Non-pigmented ciliary epithelial cell (primary cell): ENCODE results near the gene PEX7.
"Not testable (repeated sequence)": the region's sequence is repeated elsewhere in the genome, so short reads cannot be mapped to it uniquely, and the experiment has no call there.

Source experiments
- DNase-seq: peaks from one replicate; pipeline ENCODE4 v3.0.0-alpha.2; 2010; ENCODE audit warnings: low read depth

The PEX7 gene, protein sequence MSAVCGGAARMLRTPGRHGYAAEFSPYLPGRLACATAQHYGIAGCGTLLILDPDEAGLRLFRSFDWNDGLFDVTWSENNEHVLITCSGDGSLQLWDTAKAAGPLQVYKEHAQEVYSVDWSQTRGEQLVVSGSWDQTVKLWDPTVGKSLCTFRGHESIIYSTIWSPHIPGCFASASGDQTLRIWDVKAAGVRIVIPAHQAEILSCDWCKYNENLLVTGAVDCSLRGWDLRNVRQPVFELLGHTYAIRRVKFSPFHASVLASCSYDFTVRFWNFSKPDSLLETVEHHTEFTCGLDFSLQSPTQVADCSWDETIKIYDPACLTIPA

DNA sequence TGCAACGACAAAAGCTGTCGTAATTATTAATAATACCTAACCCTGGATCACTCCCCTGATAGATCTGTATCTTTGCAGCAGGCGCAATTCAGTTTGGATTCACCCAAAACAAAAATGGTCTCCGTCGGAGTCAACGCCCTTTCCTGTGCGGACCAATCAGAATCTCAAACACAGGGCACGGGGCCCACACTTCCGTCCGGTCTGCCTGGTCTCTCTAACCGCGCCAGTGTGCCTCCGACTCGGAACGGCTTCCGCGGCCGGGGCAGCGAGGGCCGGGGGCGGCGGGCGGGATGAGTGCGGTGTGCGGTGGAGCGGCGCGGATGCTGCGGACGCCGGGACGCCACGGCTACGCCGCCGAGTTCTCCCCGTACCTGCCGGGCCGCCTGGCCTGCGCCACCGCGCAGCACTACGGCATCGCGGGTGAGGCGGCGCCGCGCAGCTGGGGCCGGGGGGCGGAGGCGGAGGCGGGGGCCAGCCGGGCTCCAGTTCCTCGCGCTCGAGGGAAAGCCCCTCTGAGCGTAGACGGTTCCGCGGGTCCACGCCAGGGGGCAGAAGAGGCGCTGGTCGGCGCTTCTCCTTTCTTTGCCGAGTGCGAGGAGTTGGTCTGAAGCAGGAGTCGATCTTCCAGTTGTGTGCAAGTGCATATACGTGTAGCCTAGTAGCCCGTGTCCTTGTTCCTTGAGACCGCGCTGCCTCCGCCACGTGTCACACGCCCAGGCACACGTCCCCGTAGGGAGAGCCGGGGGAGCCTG is at the start of gene PEX7:
Gene PEX7, plus strand, starts transcription at position 217 of the 752 bp plus-strand sequence. Its CDS starts 74 bp downstream, at position 291.
- peak; percentile 73 for DNase-seq

DNA sequence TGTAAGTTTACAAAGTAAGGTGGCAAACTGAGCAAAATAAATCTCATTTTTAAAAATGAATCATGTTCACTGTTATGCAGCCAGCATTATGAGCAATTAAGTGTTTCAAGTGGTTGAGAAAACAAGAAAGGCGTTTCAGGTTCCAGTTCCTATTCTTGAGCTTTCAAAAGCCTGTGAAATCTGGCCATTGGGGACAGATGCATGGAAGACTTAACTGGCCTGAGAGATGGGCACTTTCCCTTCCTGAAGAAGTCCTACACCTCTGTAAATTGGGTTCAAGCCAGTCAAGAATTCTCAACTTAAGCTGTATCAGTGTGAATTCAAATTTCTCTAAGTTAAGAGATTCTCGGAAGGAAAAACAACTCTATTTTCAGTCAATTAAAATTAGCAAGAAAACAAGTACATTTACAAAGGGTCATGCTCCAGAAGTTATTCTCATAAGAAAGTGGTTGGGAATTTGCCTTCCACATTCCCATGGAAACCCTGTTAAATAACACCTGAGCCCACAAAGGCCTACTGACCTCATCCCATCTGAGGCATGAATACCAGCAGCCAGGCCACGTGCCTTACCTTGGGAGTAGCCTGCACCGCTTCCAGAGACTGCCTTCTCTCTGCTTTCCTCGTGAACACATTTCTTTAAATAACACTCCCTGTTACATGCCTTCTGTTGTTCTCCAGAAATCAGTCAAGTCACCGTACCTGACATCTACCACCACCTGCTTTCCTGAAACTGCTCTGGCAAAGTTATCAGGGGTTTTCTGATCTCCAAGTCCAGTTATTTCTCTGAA is 49.5 kb upstream of the PEX7 start:
- DNase-seq = no peak

DNA sequence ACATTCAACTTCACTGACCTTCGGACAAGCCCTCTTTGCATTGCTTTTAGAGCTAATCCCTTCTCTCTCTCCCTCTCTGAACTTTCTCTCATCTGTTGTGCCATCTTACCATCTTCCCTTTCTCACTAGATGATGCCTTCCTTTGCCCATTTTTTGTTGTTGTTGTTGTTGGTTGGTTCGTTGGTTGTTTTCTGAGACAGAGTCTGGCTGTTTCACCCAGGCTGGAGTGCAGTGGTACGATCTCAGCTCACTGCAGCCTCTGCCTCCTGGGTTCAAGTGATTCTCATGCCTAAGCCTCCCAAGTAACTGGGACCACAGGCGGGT is 49.0 kb upstream of the PEX7 start:
- no peak for DNase-seq

DNA sequence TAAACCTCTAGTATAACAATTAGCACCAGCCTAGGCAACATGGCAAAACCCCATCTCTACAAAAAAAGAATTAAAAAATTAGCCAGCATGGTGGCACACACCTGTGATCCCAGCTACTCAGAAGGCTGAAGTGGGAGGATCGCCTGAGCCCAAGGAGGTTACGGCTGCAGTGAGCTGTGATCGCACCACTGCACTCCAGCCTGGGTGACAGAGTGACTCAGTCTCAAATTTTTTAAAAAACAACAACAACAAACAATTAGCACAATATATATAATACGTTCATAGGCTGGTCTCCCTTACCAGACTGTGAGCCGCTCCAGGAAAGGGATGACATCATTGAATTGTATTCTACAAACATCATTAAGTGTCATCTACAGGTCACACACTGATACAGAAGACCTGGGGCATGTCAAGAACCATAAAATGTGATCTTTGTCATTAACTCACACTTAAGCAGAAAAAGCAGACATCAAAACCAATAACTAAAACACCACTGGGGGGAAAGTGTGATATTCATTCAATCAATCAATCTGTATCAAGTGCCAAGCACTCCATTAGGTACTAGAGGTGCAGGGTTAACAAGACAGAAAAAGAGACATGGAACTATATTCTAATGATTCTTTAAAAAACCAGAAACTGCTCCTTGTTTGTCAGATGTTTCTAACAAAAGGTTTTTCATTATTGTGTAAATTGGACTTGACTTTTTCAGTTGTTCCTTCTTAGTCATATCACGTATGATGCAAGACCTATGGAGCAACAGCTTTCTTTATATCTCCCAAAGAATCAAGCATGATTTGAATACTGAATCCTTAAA is 48.0 kb upstream of the PEX7 start:
- no peak for DNase-seq

DNA sequence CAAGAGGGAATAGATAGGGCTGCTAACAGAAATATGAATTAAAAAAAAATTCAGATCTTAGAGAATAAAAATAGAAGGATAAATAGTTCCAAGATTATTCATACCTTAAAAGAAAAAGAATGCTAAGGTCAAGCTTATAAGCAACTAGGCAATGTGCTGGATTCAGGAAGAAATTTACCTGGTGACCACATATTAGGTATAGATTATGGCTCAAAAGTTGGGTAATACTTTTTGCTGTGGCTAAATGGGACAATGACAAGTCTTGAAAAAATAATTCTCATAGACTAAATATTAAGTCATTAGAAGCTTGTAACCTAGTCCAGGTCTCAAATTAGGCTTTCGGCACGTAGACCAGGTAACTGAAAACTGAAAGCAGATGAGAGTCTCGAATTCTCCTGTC is 47.3 kb upstream of the PEX7 start:
- DNase-seq = no peak

DNA sequence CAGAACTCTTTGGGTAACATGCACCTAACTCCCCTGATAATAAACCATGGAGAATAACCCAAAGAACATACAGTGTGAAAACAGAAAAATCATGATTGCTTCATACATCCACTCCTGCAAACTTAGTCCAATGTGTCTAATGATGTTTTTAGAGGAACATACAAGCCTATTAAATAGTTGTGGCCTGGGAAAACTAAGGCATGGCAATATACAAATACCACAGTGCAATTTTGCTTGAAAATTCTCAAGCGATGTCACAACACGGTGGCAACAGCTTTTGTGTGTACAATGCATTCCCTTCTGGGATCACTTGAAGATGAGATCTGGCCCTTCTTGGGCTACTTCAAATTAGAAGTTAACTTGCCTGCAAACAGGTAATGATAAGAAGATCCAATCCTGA is 46.8 kb upstream of the PEX7 start:
- DNase-seq = no peak

DNA sequence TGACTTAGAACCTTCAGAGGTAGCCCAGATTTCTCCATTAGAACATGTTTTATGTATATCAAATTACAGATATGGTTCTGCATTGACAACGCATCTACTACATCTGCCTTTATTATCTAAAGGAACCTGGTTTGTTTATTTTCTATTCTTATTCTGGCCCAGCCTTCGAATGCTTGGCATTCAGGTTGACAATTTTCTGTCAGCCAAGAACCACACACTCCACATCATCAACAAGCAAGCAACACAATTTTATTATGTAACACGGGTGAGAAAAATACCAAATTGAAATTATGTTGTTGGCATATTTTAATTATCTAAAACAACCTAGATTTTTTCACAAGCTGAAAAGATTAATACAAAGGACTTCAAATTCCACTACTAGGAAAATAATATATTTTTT is 44.7 kb upstream of the PEX7 start:
- DNase-seq = no peak

DNA sequence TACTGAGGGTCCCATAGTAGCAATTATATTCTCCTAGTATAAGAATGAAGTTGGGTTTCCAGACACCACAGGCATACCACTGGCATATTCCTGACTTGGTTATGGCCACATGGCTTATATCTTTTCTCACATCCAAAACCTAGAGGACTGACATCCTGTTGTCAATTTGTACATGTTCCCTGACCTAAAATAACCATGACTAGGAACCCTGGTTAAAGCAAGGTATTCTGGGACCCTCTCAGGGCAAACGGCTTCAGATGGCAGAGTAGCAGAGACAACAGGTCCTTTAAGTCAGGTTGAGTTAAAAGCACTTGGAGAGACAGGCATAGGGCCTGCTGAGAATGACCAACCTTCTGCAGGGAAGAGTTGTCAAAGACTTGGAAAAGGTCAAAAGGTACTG is 42.7 kb upstream of the PEX7 start:
- no peak for DNase-seq

DNA sequence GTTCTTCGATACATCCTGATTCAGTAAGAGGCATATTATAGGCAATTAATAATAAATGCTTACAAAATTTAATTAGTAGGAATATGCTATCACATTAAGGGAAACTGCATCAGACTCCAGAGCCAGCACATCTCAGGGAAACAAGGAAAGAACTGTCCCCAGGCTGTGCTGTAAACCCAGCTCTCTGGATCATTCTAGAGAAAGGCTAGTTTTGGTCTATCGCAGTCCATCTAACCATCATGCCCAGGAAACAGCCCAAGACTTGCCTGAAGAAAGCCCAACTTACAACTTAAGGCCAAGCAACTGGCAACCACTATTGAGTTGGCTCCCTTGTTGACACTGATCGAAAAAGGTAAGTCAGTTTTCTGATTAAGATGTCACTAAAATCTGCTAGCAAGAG is 41.4 kb upstream of the PEX7 start:
- DNase-seq = no peak

DNA sequence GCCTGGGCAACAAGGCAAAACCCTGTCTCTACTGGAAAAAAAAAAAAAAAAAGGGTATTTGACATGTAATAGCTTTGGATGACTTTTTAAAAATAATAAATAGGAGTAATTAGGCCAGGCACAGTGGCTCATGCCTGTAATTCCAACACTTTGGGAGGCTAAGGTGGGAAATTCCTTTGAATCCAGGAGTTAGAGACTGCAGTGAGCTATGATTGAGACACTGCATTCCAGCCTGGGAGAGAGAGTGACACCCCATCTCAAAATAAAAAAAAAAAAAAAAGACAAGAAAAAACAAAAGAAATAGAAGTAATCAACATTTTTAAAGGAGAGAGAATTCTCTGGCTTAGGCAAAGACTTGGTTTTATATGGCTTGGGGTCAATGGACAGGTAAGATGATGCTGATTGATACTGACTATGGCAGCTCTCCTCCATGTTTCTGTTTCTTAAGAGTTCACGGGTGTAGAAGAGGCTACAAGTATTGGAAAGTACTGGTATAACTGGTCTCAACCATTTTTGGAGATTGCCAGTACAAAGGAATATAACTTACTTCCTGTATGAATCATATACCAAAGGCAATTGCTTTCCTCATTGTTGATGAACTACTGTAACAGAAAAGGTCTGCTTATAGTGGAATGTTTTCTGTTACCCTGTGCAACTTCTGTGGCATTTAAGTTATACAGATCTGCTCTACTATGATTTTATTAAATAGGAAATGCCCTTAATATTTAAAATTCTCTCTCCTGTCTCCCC is 40.2 kb upstream of the PEX7 start:
- peak; percentile 54 for DNase-seq

DNA sequence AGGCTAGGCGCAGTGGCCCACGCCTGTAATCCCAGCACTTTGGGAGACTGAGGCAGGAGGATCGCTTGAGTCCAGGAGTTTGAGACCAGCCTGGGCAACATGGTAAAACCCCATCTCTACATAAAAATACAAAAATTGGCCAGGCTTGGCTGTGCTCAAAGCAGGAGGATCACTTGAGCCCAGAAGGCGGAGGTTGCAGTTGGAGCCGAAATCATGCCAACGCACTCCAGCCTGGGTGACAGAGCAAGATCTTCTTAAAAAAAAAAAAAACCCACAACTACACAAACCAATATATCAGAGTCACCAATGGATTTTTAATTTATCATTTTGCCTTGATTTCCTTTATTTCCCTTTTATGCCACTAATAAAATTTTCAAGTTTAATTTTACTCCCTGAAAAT is 39.4 kb upstream of the PEX7 start:
- no peak for DNase-seq

DNA sequence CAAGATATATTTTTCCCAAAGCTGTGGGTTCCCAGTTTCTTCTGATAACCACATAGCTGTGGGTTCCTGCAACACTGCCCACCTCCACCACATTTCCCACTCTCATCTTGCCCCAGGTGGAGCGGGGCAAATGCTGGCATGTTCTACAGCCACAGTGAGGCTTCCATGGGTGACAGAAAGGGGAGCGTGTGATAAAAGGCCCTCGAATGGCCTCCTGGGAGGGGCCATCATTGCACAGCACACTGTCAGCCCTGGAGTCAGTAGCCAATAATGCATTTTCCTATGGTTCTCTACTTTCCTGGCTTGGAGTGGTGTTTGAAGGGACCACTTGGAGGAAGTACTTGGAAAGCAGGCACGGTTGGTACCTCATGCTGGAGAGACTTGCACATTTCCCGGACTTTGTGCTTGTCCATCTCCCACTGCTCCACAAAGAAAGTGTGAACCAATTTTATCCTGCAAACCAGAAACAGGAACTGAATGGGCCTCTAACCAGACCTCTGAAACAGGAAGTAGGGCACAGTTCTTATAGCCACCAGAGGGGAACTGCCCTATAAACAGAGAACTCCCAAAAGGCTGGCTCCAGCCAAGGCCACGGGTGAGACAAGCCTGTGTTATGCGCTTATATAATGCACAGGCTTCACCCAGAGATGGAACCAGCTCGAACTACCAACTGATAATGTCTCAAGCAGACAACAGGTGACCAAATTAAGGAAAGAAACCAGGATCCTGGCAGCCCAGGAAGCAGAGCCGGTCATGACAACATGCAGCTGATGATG is 38.7 kb upstream of the PEX7 start:
- DNase-seq = no peak

DNA sequence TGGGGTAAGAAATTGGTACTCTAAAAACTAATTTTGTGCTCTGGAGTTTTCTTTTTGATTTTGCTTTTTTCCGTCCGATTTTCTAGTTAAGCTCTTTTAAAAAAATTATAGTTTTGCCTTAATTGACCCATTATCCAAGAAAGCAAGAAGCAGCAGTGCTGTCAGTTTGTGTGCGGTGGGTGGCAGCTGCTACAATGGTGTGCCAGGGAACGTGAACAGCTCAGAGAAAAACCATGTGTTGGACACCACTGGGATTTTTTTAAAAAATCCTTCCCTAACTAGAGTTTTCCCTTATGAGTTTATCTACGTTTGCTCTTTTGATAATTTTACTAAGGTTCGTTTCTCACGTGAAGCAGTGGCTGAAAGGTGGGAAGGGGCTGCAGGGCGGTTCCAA is 38.1 kb upstream of the PEX7 start:
- DNase-seq = no peak

DNA sequence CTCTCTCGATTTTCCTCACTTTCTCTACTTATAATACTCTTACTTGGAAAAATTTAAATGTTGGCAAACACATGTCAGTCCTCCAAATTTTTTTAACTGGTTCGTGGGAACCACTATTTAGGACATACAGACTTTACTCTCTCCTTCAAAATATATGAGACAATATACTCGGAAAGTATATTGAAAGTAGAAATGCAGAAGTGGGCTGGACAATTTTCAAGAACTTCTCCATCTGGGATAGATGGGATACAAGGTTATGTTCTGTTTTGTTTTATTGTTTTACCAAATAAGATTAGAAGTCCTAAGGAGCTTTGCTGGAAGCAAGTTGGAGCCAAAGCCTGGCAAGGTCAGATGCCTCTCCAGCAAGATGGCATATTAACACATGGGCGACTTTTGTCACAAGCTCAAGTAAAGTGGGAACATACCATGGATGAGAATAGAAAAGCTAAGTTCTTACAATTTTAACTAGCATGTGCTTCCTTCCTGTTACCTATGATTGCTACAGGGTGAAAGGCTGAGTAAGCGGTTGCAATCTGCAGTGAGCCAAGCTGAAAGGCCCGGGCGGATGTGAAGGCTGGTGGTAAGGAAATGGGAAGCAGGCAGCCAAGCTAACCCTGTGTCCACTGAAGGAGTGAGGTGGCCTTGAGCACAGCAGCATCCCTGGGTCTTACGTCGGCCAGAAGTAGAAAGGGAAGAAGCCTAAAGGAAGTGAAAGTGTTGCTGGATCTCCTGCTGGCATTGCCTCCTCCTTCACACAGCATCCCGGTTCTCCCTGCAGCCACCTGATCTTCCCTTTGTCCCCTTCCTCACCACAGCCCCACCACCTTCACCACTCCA is 37.3 kb upstream of the PEX7 start:
- DNase-seq = no peak

DNA sequence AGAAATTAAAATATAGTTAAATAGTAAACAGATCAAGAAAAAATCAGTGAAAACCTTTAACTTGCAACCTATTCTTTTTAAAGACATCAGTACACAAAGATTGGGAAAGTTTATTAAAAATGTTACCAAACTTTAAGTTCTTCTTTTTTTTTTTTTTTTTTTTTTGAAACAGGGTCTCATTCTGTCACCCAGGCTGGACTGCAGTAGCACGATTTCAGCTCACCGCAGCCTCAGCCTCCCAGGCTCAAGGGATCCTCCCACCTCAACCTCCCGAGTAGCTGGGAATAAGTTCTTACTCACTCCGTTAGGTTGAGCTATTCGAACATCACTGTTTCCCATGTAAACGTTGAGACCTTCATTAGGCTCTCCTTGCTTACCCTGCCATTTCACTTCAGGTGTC is 35.7 kb upstream of the PEX7 start:
- no peak for DNase-seq

DNA sequence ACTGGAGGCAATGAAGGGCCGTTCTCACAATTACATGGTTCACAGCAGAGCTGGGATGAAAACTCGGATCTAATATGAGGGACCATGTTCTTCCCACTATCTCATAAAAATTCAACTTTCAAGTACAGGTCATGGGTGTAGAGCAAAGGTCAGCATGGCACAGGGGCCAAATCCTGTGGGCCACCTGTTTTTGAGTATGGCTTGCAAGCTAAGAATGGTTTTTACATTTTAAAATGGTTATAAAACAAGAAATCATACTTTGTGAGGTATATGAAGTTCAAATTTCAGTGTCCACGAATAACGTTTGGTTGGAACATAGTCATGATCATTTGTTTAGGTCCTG is 34.7 kb upstream of the PEX7 start:
- no peak for DNase-seq

DNA sequence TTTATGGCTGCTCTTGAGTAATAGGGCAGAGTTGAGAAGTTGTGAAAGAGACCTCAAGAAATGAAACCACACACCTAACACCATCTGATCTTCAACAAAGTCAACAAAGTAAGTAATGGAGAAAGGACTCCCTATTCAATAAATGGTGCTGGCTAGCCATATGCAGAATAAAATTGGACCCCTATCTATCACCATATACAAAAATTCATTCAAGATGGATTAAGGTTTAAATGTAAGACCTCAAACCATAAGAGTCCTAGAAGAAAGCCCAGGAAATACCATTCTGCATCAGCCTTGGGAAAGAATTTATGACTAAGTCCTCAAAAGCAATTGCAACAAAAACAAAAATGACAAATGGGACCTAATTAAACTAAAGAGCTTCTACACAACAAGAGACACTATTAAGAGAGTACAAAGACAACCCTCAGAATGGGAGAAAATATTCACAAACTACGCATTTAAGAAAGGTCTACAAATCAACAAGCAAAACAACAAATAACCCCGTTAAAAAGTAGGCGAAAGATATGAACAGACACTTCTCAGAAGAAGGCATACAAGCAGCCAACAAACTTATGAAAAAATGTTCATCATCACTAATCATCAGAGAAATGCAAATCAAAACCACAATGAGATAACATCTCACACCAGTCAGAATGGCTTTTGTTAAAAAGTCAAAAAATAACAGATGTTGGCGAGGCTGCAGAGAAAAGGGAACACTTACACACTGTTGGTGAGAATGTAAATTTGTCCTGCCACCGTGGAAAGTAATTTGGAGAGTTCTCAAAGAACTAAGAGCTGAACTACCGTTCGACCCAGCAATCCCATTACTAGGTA is 34.1 kb upstream of the PEX7 start:
- no peak for DNase-seq

DNA sequence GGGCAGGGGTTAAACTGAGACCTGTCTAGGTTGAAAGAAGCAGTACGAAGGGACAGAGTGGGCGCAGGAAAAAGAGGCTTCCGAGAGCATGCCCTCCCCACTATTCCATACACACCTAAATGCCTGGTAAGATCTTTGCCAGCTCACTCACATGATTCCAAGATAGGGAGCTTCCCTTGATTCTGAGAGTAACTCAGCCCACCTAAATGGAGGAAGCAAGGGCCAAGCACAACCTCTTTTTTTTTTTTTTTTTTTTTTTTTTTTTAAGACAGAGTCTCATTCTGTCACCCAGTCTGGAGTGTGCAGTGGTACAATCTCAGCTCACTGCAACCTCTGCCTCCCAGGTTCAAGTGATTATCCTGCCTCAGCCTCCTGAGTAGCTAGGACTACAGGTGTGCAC is 33.0 kb upstream of the PEX7 start:
- DNase-seq = not testable (repeated sequence)
